K562 (cell line): ENCODE measurements around the gene CSF3. TPM values are rescaled to one million over a fixed set of nuclear protein-coding genes. Genes with fewer than 3 reads are reported as not detected.
A peak's percentile ranks its signal among the peaks of the same experiment; 100 is the strongest.

Experiments used
- ATF7 ChIP-seq: fragments of 450-650 bp; IDR thresholded peaks from 2 replicates; pipeline ENCODE4 v1.7.1; 2014; ENCODE audit warnings: mild to moderate bottlenecking, moderate library complexity
- ILK ChIP-seq: fragments of 450-650 bp; IDR thresholded peaks from 2 replicates; pipeline ENCODE4 v1.6.1; 2016; ENCODE audit warnings: missing genetic modification characterization, low read depth, mild to moderate bottlenecking, missing compliant biosample characterization, moderate library complexity, borderline replicate concordance
- MGA ChIP-seq: fragments of 450-650 bp; IDR thresholded peaks from 2 replicates; pipeline ENCODE4 v1.6.1; 2016; ENCODE audit warnings: mild to moderate bottlenecking, moderate library complexity
- PML ChIP-seq: IDR thresholded peaks from 2 replicates; pipeline ENCODE4 v1.6.1; 2012; ENCODE audit warnings: low read length, inconsistent platforms
- SIN3B ChIP-seq: fragments of 450-650 bp; IDR thresholded peaks from 2 replicates; pipeline ENCODE4 v1.6.1; 2017; ENCODE audit warnings: low read depth, mild to moderate bottlenecking, moderate library complexity
- polyA plus RNA-seq, 8 experiments: library from polyadenylated mRNA; depleted of rRNA in 4 of 8; stranded (reverse) in 5 of 8; unstranded in 3 of 8; fragments of >200 nt; fragmentation: Nextera tagmentation in 2 of 8; fragmentation: Illumina TruSeq in 1 of 8; extraction: Ambion mirVana in 2 of 8; extraction: Trizol in 1 of 8; gene quantifications; 2 replicates each; pipeline versions ENCODE4 v1.2.1 to v1.2.3, GENCODE V29; 2011 to 2014; ENCODE audit warnings: inconsistent platforms in 1 of 8, missing spikeins in 1 of 8
- total RNA-seq, 7 experiments: library from RNA; depleted of rRNA in 6 of 7; stranded (reverse); fragments of >200 nt in 6 of 7; fragmentation: Illumina TruSeq in 2 of 7; extraction: Trizol in 2 of 7; gene quantifications; 2 replicates each; pipeline versions ENCODE4 v1.2.1 to v1.2.3, GENCODE V29; 2011 to 2021; ENCODE audit warnings: low replicate concordance in 1 of 7
- TF ChIP-seq, protein P1 (sequence below): sonication (generic); formaldehyde crosslinking; IDR thresholded peaks from 2 replicates; pipeline ENCODE4 v1.8.0; 2023; ENCODE audit warnings: mild to moderate bottlenecking, missing genetic modification reagents

The CSF3 gene
- total and polyA plus RNA-seq, 9 of the 15 experiments (the other 6 are each of a cell fraction or from before 2014, with no cell fraction given) = 0.19 TPM; not detected in 8

DNA sequence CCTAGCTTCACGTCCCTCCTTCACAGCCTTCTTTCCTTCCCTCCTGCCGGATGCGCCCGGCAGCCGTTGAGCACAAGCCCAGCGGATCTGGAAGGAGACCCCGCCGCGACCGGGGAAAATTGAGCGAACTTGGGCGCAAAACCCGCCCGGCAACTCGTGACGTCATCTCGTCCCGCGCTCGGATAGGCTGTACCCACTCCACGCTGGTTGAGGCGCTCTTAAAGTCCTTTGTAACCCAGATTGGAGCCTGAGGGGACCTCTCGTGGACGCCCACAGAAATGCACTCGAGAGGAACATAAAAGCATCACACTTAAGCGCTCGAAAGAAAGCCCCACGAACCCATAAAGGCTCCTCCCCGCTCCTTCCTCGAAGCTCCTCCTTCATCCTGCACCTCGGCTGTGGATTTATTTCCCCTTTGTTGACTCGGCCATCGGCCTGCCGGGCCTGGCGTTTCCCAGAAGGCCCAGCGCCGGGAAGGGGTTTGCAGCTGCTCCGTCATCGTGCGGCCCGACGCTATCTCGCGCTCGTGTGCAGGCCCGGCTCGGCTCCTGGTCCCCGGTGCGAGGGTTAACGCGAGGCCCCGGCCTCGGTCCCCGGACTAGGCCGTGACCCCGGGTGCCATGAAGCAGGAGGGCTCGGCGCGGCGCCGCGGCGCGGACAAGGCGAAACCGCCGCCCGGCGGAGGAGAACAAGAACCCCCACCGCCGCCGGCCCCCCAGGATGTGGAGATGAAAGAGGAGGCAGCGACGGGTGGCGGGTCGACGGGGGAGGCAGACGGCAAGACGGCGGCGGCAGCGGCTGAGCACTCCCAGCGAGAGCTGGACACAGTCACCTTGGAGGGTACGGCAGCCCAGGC lies 34.7 kb upstream of the CSF3 start, which contains the start of gene PSMD3 (continued):
- TF ChIP-seq MGA (peak; percentile 96), ILK (tag) (no peak), PML (peak; percentile 80; the same call in 1 of the 2 replicates), SIN3B (peak; percentile 84), ATF7 (peak; percentile 99)
- TF ChIP-seq, protein P1, sequence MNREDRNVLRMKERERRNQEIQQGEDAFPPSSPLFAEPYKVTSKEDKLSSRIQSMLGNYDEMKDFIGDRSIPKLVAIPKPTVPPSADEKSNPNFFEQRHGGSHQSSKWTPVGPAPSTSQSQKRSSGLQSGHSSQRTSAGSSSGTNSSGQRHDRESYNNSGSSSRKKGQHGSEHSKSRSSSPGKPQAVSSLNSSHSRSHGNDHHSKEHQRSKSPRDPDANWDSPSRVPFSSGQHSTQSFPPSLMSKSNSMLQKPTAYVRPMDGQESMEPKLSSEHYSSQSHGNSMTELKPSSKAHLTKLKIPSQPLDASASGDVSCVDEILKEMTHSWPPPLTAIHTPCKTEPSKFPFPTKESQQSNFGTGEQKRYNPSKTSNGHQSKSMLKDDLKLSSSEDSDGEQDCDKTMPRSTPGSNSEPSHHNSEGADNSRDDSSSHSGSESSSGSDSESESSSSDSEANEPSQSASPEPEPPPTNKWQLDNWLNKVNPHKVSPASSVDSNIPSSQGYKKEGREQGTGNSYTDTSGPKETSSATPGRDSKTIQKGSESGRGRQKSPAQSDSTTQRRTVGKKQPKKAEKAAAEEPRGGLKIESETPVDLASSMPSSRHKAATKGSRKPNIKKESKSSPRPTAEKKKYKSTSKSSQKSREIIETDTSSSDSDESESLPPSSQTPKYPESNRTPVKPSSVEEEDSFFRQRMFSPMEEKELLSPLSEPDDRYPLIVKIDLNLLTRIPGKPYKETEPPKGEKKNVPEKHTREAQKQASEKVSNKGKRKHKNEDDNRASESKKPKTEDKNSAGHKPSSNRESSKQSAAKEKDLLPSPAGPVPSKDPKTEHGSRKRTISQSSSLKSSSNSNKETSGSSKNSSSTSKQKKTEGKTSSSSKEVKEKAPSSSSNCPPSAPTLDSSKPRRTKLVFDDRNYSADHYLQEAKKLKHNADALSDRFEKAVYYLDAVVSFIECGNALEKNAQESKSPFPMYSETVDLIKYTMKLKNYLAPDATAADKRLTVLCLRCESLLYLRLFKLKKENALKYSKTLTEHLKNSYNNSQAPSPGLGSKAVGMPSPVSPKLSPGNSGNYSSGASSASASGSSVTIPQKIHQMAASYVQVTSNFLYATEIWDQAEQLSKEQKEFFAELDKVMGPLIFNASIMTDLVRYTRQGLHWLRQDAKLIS = peak; percentile 92; the same call in 1 of the 2 replicates
